ENCODE results near the gene SPNS2.
A peak's percentile ranks its signal among the peaks of the same experiment; 100 is the strongest.

The SPNS2 gene

GRCh38 chr17:4498461-4499397 is at the start of gene SPNS2:
TSS of gene SPNS2 (plus strand) at chr17:4498881. CDS start at chr17:4499048, 167 bp downstream.
- FAIRE-seq: peak; percentile 9
- peak; percentile 68 for DNase-seq (ENCODE audit: extremely low spot score, insufficient read length, low read depth)

- no peak for FAIRE-seq
- no peak for DNase-seq (ENCODE audit: extremely low spot score, insufficient read length, low read depth)
Observed at GRCh38 chr17:4449736-4450135, 48.9 kb upstream of the SPNS2 start.

- no peak for FAIRE-seq
- no peak for DNase-seq (ENCODE audit: extremely low spot score, insufficient read length, low read depth)
Observed at GRCh38 chr17:4450710-4451316, 47.9 kb upstream of the SPNS2 start.

- DNase-seq (ENCODE audit: extremely low spot score, insufficient read length, low read depth) (no peak), FAIRE-seq (no peak)
Observed at GRCh38 chr17:4453812-4454591, 44.7 kb upstream of the SPNS2 start.

GRCh38 chr17:4460661-4461060 is 38.0 kb upstream of the SPNS2 start:
- FAIRE-seq (no peak), DNase-seq (ENCODE audit: extremely low spot score, insufficient read length, low read depth) (no peak)

- DNase-seq (ENCODE audit: extremely low spot score, insufficient read length, low read depth) (no peak), FAIRE-seq (no peak)
Observed at GRCh38 chr17:4463818-4464476, 34.7 kb upstream of the SPNS2 start.

- DNase-seq (ENCODE audit: extremely low spot score, insufficient read length, low read depth) (no peak), FAIRE-seq (no peak)
Observed at GRCh38 chr17:4465786-4466185, 32.9 kb upstream of the SPNS2 start.

GRCh38 chr17:4467287-4467686 is 31.4 kb upstream of the SPNS2 start:
- FAIRE-seq: no peak
- DNase-seq (ENCODE audit: extremely low spot score, insufficient read length, low read depth): no peak

GRCh38 chr17:4469552-4469951 is 29.1 kb upstream of the SPNS2 start:
- FAIRE-seq: no peak
- no peak for DNase-seq (ENCODE audit: extremely low spot score, insufficient read length, low read depth)

GRCh38 chr17:4472286-4472685 is 26.4 kb upstream of the SPNS2 start:
- FAIRE-seq (no peak), DNase-seq (ENCODE audit: extremely low spot score, insufficient read length, low read depth) (no peak)

GRCh38 chr17:4474093-4474492 is 24.6 kb upstream of the SPNS2 start:
- no peak for DNase-seq (ENCODE audit: extremely low spot score, insufficient read length, low read depth)

GRCh38 chr17:4475001-4475400 is 23.7 kb upstream of the SPNS2 start:
- no peak for FAIRE-seq
- no peak for DNase-seq (ENCODE audit: extremely low spot score, insufficient read length, low read depth)

More at GRCh38 chr17:4474093-4474492, 24.6 kb upstream of the SPNS2 start:
- no peak for FAIRE-seq

- FAIRE-seq: no peak
Observed at GRCh38 chr17:4475463-4475862, 23.2 kb upstream of the SPNS2 start.

GRCh38 chr17:4476017-4476416 is 22.7 kb upstream of the SPNS2 start:
- no peak for DNase-seq (ENCODE audit: extremely low spot score, insufficient read length, low read depth)
- no peak for FAIRE-seq

More at GRCh38 chr17:4475463-4475862, 23.2 kb upstream of the SPNS2 start:
- DNase-seq (ENCODE audit: extremely low spot score, insufficient read length, low read depth): no peak

GRCh38 chr17:4476511-4477070 is 22.1 kb upstream of the SPNS2 start:
- DNase-seq (ENCODE audit: extremely low spot score, insufficient read length, low read depth) (no peak), FAIRE-seq (no peak)

GRCh38 chr17:4477255-4477791 is 21.4 kb upstream of the SPNS2 start:
- FAIRE-seq (no peak), DNase-seq (ENCODE audit: extremely low spot score, insufficient read length, low read depth) (no peak)

GRCh38 chr17:4478318-4478830 is 20.3 kb upstream of the SPNS2 start:
- no peak for FAIRE-seq
- DNase-seq (ENCODE audit: extremely low spot score, insufficient read length, low read depth): no peak

GRCh38 chr17:4479340-4479981 is 19.2 kb upstream of the SPNS2 start:
- DNase-seq (ENCODE audit: extremely low spot score, insufficient read length, low read depth) (no peak), FAIRE-seq (no peak)

Measured in GM18507 (cell line).